CD4-positive, alpha-beta T cell treated with Interleukin-10 for 1 hour (primary cell): Measurements from ENCODE around the gene NXNL1.
"Not testable (repeated sequence)": the region's sequence is repeated elsewhere in the genome, so short reads cannot be mapped to it uniquely, and the experiment has no call there.

Source experiments
- DNase-seq: peaks from one replicate; pipeline ENCODE4 v3.0.0-alpha.2; 2020

Gene NXNL1

DNA sequence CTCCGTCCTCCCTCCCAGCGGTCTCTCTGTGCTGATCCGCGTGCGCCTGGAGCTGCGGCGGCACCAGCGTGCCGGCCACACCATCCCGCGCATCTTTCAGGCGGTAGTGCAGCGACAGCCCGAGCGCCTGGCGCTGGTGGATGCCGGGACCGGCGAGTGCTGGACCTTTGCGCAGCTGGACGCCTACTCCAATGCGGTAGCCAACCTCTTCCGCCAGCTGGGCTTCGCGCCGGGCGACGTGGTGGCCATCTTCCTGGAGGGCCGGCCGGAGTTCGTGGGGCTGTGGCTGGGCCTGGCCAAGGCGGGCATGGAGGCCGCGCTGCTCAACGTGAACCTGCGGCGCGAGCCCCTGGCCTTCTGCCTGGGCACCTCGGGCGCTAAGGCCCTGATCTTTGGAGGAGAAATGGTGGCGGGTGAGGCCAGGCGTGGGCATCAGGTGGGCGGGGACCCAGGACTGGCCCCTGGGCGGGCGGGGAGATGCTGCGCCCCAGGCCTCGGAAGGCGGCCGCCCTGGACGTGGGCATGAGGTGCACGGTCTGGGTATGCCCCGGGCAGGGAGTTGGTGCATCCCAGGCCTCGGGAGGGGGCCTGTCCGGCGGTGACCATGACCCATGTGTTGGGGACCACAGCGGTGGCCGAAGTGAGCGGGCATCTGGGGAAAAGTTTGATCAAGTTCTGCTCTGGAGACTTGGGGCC is 26.0 kb upstream of the NXNL1 start:
- DNase-seq: no peak

DNA sequence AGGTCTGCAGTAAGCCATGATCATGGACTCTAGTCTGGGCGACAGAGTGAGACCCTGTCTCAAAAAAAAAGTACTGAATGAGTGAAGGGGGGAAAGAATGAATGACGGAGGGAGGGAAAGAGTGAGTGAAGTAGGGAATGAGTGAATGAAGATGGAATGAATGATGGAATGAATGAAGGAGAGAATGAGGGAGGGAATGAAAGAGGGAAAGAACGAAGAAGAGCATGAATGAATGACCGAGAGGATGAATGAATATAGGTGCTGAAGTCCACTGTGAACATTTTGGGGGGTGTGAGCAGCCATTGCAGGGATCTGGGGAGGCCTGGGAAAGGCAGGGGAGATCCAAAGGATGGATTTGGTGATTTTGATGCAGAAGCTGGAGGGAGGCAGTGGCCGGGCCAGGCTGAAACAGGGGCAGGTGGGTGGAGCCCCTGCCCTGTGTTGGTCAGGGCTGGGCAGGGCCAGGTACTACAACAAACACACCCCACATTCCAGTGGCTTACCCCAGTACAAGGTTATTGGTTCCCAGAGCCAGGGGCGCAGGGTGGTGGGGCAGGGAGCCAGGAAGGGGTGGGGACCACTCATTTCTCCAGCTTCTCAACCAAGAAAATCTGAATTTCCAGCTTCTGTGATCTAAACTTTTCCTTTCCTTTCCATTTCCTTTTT is 23.9 kb upstream of the NXNL1 start:
- no peak for DNase-seq

GRCh38 chr19:17483605-17484002 is 22.9 kb upstream of the NXNL1 start:
- DNase-seq: no peak

GRCh38 chr19:17482877-17483604 is 22.3 kb upstream of the NXNL1 start:
- DNase-seq: no peak

GRCh38 chr19:17481986-17482385 is 21.3 kb upstream of the NXNL1 start:
- DNase-seq: no peak

DNA sequence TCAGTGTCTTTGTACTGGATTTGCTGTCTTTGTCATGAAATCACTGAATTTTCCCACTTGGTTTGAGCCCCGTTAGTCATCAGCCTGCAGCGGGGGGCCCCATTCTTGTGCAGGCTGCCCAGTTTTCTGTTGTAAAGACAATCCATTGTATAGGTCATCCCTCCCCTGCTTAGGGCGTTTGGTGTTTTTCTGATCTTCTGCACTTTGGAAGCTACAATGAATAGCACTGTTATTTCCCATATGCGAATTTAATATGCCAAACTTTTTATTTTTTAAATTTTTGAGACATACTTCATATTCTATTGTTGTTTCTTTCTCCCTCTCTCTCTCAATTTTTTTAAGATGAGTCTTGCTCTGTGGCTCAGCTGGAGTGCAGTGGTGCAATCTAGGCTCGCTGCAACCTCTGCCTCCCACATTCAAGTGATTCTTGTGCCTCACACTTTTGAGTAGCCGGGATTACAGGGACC is 18.6 kb upstream of the NXNL1 start:
- no peak for DNase-seq

DNA sequence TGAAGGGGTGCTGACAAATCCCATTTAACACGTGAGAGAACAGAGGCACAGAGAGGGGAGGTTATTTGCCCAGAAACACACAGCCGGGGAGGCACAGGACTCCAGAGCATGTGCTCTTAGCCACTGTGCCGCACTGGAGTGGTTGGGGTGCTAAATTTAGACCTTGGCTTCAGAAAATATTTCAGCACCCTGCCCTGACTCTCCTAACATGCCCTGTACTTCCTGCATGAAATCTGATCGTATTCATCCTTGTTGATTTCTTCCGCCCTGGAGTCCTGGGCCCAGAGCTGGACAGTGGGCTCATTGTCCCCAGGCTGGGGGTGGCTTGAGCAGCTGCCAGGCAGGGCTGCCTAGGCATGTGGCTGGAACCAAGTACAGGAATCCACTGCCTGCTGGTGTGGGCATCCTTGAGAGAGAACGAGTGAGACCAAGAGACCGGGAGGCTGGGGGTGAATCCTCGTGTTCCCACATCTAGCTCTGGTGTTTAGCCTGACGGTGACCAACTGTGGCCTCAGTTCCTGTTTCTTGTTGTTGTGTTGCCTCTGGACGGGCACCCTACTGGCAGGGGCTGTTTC is 14.9 kb upstream of the NXNL1 start:
- no peak for DNase-seq

GRCh38 chr19:17475011-17475540 is 14.3 kb upstream of the NXNL1 start:
- DNase-seq: not testable (repeated sequence)

DNA sequence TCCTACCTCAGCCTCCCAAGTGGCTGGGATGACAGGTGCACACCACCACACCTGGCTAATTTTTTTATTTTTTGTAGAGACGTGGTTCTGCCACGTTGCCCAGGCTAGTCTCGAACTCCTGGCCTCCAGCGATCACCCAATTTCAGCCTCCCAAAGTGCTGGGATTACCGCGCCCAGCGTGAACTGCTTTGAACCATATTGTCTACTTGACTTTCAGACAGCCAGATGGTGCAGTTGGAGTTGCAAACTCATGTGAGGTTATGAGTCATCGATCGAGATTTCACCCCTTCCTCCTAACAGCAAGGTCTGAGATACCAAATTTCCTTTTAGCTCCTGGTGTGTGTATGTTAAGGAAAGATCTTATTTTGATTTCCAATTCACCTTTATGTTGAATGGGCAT is 12.3 kb upstream of the NXNL1 start:
- DNase-seq: no peak

GRCh38 chr19:17471410-17472125 is 10.8 kb upstream of the NXNL1 start:
- DNase-seq: no peak

DNA sequence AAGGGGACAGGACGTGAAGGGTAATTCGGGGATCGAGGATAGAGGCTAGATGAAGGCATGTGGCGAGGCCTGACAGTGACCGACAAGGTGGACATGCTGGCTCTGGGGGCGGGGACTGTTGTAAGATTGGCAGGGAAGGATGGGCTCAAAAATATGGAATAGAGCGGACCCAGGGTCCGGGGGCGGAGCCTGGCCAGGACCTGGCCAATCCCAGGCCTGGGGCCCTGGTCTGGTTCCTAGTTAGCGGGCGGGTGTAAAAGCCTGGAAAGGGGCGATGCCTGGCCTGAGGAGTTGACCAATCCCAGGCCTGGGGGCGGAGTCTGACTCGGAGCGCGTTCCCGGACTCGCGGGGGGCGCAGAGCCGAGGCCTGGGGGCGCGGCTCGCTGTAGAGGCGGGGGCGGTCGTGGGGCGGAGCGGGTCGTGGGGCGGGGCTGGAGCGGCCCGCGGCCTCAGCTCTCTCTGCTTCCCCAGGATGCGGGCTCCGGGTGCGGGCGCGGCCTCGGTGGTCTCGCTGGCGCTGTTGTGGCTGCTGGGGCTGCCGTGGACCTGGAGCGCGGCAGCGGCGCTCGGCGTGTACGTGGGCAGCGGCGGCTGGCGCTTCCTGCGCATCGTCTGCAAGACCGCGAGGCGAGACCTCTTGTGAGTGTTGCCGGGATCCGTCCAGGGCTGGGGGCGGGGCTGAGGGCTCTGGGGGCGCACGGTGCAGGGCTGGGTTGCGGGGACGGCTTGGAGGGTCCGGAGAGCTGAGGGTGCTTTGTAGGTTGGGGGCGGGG is 9.5 kb upstream of the NXNL1 start, which contains the start of gene SLC27A1:
Gene SLC27A1, plus strand, starts transcription at position 457 of the 774 bp plus-strand sequence. Its CDS starts 17 bp downstream, at position 474.
- peak; percentile 94 for DNase-seq

DNA sequence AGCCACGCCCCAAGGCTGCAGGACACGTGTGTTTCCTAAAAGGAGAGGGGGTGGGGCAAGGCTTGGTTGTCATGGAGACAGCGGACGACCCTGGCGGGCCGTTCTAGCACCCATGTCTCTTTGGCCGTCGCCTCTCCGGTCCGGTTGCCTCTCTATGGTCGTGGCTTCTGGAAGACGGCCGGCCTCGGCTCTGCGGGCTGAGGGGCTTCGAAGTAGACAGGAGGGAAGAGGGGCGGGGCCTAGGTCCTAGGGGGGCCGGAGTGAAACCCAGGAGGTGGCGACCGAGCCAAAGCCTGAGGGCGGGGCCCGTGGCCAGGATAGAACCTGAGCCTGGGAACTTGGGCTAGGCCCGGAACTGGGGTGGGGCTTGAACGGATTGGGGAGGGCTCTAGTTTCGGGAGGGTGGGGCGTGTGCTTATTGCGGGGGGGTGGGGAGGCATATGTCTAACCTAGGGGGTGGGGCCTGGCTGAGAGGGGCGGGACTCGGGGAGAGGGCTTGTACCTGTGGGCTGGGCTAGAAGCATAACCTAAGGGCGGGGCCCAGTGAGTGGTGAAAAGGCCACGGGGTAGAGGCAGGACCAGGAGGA is 8.8 kb upstream of the NXNL1 start:
- peak; percentile 96 for DNase-seq

GRCh38 chr19:17469092-17469480 is 8.4 kb upstream of the NXNL1 start:
- no peak for DNase-seq

DNA sequence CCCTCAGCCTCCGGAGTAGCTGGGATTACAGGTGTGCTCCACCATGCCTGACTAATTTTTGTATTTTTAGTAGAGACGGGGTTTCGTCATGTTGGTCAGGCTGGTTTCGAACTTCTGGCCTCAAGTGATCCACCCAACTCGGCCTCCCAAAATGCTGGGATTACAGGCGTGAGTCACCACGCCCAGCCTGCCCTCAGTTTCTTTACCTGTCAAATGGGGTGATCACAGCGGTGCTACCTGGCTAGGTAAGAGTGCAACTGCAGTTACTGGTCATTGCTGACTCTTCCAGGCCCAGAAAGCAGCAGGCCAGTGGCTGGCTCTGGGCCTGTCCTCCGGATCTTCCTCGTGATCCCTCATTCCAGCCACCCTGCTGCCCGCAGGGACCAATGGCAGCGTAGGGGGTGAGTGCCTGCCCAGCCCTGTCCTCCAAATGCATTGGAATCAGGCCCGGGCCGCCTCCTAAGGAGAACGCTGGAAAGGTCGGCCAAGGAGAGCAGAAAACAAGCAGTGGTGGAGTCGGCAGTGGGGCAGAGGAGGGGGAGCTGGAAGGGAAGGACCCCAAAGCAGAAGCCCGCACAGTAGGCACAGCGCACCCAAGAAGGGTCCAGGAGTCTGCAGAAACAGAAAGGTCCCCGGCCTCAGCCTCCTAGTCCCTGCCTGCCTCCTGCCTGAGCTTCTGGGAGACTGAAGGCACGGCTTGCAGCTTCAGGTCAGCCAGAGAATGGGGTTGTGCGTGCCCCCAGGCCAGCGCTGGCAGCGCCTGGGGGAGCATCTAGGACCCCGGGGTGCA is 7.8 kb upstream of the NXNL1 start:
- no peak for DNase-seq

DNA sequence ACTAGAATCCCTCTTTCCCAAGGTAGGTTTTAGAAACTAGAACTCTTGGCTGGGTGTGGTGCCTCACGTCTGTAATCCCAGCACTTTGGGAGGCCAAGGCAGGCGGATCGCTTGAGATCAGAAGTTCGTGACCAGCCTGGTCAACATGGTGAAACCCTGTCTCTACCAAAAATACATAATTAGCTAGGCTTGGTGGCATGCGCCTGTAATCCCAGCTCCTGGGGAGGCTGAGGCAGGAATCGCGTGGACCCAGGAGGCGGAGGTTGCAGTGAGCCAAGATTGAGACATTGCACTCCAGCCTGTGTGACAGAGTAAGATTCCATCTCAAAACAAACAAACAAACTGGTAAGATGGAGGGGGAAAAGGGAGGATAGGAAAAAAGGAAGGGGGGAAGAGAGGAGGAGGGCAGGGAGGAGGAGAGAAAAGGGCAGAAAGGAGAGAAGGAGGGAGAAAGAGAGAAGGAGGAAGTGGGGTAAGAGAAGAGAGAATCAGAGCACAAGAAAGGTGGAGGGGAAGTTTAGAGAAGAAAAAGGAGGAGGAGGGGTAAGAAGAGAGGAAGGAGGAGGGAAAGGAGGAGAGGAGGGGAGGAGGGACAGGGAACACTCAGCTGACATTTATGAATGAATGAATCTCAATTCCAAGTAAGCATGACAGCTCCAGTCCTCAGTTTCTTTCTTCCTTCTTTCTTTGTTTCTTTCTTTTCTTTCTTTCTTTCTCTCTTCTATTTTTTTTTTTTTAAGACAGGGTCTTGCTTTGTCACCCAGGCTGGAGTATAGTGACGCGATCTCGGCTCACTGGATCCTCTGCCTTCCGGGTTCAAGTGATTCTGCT is 7.0 kb upstream of the NXNL1 start:
- no peak for DNase-seq

GRCh38 chr19:17466487-17466850 is 5.7 kb upstream of the NXNL1 start:
- DNase-seq: no peak

GRCh38 chr19:17458970-17459369 is 1.8 kb downstream of the NXNL1 start:
- DNase-seq: no peak

DNA sequence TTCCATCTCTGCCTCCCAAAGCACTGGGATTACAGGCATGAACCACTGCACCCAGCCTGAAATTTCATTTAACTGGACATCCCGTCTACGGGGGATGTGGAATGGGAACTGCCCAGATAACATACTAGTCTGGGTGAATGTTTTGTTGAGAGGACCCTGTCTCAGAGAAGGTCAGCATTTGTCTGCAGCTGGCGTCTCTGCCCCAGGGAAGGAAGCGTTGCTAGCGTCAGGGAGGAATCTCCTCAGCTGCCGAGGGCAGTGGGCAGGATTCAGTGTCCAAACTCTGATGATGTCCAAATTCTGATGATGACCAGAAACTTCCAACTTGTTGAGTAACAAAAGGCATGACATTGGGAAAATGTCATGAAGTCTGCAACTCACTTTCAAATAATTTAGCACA is 3.1 kb downstream of the NXNL1 start:
- no peak for DNase-seq

GRCh38 chr19:17456127-17456526 is 4.6 kb downstream of the NXNL1 start:
- no peak for DNase-seq
